Measurements from ENCODE around the gene RASSF1.
"Not testable (repeated sequence)": the region's sequence is repeated elsewhere in the genome, so short reads cannot be mapped to it uniquely, and the experiment has no call there.

The RASSF1 gene

DNA sequence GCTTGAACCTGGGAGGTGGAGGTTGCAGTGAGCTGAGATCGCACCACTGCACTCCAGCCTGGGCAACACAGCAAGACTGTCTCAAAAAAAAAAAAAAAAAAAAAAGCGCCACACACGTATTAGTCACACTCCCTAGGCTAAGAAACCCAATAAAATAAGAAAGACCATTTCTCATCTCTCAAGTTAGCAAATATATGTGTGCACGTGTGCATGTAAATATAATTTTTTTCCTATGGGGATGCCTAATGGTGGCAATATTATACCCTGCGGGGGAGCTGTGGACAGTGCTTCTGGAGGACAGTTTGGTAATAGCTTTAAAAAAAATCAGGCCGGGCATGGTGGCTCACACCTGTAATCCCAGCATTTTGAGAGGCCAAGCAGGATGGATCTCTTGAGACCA, 56.5 kb downstream of the RASSF1 start:
- DNase-seq (ENCODE audit: low spot score), result not testable (repeated sequence)
